ENCODE results near the gene ZNF160.

DNA sequence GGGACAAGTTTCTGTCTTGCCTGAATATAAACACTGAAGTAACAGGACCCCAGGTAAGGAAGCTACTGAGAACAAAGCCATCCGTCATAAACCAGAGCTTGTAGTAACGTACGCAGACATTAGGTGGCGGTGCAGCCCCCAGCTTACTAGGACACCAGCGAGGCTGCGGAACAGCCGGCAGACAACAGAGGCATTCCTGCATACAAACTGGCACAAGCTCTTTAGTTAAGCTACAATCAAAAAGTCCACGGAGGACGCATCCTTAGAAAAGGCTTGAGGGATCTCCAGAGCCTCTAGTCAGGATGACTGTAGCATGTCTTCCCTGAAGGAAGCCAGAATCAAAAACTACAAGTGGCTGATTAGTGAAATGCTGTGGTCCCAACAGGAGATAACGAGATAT, 26.2 kb downstream of the ZNF160 start:
- TF ChIP-seq, protein P1, sequence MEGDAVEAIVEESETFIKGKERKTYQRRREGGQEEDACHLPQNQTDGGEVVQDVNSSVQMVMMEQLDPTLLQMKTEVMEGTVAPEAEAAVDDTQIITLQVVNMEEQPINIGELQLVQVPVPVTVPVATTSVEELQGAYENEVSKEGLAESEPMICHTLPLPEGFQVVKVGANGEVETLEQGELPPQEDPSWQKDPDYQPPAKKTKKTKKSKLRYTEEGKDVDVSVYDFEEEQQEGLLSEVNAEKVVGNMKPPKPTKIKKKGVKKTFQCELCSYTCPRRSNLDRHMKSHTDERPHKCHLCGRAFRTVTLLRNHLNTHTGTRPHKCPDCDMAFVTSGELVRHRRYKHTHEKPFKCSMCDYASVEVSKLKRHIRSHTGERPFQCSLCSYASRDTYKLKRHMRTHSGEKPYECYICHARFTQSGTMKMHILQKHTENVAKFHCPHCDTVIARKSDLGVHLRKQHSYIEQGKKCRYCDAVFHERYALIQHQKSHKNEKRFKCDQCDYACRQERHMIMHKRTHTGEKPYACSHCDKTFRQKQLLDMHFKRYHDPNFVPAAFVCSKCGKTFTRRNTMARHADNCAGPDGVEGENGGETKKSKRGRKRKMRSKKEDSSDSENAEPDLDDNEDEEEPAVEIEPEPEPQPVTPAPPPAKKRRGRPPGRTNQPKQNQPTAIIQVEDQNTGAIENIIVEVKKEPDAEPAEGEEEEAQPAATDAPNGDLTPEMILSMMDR (IDR thresholded peaks at IDR 0.05): no peak
- TF ChIP-seq POLR2A (IDR thresholded peaks at IDR 0.05; ENCODE audit: low read length) (no peak), CEBPB (IDR thresholded peaks at IDR 0.05) (no peak), JUN (IDR thresholded peaks at IDR 0.05) (no peak), MYC (IDR thresholded peaks at IDR 0.05; ENCODE audit: borderline replicate concordance, low read length) (no peak)
- TF ChIP-seq, protein P2, sequence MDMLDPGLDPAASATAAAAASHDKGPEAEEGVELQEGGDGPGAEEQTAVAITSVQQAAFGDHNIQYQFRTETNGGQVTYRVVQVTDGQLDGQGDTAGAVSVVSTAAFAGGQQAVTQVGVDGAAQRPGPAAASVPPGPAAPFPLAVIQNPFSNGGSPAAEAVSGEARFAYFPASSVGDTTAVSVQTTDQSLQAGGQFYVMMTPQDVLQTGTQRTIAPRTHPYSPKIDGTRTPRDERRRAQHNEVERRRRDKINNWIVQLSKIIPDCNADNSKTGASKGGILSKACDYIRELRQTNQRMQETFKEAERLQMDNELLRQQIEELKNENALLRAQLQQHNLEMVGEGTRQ (IDR thresholded peaks at IDR 0.05): no peak
- TF ChIP-seq, protein P3, sequence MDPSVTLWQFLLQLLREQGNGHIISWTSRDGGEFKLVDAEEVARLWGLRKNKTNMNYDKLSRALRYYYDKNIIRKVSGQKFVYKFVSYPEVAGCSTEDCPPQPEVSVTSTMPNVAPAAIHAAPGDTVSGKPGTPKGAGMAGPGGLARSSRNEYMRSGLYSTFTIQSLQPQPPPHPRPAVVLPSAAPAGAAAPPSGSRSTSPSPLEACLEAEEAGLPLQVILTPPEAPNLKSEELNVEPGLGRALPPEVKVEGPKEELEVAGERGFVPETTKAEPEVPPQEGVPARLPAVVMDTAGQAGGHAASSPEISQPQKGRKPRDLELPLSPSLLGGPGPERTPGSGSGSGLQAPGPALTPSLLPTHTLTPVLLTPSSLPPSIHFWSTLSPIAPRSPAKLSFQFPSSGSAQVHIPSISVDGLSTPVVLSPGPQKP (IDR thresholded peaks at IDR 0.05; ENCODE audit: low read depth, low read length): no peak
